Omental fat pad (tissue), 4 donors: ENCODE data around the gene ITPR2. TPM values are rescaled to one million over a fixed set of nuclear protein-coding genes. Genes with fewer than 3 reads are reported as not detected.
"Not testable (repeated sequence)": the region's sequence is repeated elsewhere in the genome, so short reads cannot be mapped to it uniquely, and the experiment has no call there.

ENCODE experiments used
- ATAC-seq: fragments of 150-250 bp; one replicate; pipeline ENCODE4 v1.9.1; 2016; ENCODE audit warnings: mild to moderate bottlenecking, moderate library complexity; ENCODE audit not compliant: low FRiP score
- DNase-seq: peaks from one replicate; pipeline ENCODE4 v3.0.0-alpha.2; 2019; ENCODE audit warnings: low spot score
- CTCF ChIP-seq, 3 donors: fragments of 450-650 bp; IDR thresholded peaks; one replicate each; pipeline ENCODE4 v1.5.1; 2016 to 2017; ENCODE audit warnings: antibody characterized with exemption in 3 of 3, mild to moderate bottlenecking in 3 of 3, moderate library complexity in 2 of 3
- total RNA-seq, 4 donors: library from RNA; depleted of rRNA; stranded (reverse); fragments of >200 nt; gene quantifications; one replicate each; pipeline ENCODE4 v1.1.0, GENCODE V29; 2016

ITPR2 gene
- total RNA-seq, 4 donors from 2014 or later, result 39.0 to 62.9 (median 47.4) TPM

DNA sequence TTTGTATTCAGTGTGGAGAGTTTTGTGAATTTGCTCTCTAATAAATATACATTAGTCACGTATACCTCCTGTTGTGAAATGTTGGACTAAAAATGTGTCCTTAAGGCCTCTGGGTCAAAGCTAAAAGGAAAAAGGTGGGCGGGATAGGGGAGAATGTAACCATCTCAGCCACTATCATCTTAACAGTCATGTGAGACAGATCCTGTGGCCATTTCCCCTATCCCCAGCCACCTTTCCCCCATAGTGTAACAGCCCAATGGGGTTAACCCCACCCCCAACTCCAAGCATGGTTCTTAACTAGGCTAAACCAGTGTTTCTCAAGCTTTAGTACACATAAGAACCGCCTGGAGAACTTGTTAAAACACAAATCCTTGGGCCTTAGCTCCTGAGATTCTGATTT is 6.5 kb upstream of the ITPR2 start:
- no peak for ATAC-seq
- no peak for TF ChIP-seq CTCF (IDR thresholded peaks at IDR 0.05)
- no peak for DNase-seq

GRCh38 chr12:26838888-26839416 is 6.0 kb upstream of the ITPR2 start:
- DNase-seq (no peak), ATAC-seq (no peak)
- TF ChIP-seq CTCF (IDR thresholded peaks at IDR 0.05), result no peak

DNA sequence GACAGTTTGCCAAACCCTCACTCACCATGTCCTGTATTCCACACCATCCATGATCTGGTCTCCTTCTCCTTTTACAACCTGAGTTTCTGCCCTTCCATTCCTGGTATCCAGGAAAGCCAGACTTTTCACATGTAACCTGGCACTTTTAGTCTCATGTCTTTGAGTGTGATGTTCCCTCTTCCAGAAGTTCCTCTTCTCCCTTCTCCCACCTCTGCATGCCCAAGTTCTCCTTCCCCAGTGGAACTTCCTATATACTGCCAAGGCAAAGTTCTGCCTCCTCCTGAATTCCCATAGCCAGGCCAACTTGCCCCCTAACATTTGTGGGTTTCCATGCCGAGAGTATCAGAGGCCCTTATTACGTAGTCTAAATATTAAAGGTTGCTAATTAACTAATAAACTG is 3.2 kb upstream of the ITPR2 start:
- no peak for DNase-seq
- TF ChIP-seq CTCF (IDR thresholded peaks at IDR 0.05), result no peak
- no peak for ATAC-seq

DNA sequence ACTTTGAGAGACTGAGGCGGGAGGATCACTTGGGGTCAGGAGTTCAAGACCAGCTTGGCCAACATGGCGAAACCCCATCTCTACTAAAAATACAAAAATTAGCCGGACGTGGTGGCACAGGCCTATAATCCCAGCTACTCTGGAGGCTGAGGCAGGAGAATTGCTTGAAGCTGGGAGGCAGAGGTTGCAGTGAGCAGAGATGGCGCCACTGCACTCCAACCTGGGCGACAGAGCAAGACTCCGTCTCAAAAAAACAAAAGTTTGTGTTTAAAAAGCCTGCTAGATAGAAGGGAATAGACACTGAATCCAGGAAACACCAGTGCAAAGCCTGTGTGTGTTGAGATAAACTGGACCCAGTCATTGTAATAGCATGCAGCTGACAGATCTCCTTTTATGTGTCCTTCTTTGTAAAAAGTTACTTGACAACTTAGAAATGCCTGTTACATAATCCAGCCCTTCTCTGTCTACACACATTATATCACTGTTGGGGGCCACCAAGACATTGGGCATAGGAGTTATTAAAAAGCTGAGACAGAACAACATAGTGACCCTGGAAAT is 1.6 kb upstream of the ITPR2 start:
- not testable (repeated sequence) for ATAC-seq

GRCh38 chr12:26833743-26834490 is 923 bp upstream of the ITPR2 start:
- no peak for TF ChIP-seq CTCF (IDR thresholded peaks at IDR 0.05)
- ATAC-seq, result no peak
- no peak for DNase-seq

More for the DNA sequence above, 1.6 kb upstream of the ITPR2 start:
- DNase-seq, result not testable (repeated sequence)

DNA sequence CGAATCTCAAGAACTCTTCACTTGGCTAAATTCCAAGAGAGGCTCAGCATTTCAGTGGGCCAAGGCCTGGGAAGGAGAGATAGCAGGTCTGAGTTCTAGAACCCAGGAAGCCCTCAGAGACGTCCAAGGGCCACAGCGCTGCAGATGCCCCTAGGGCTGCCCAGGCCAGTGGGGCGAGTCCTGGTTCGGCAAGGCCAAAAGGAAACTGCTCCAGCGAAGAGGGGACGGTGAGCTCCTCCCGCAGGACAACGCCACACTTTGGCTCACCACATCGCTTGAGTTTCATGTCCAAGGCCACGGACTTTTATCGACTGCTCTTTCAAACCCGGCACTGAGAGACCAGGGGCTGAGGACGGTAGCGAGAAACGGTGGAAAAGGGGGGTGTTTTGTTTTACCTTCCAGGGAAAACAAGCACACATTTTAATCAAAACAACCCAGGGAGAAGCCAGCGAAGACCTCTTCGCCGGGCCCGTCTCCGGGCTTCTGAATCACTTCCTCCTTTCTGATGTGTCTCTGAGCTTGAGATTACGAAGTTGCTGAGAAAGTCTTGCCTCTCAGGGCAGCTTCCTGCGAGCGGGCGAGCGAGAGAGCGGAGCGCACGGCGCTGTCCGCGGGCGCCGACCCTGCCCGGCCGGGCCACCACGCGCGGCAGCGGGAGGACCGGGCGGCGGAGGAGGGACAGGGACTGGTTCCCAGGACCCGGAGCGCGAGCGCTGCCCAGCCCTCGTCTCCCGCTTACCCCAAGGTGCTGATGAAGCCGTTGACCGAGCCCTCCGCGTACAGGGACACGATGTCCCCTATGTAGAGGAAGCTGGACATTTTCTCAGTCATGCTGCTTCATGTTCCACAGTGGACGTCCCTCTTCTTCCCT is 808 bp downstream of the ITPR2 start:
- DNase-seq (no peak), ATAC-seq (peak; percentile 53)
- no peak for TF ChIP-seq CTCF (IDR thresholded peaks at IDR 0.05)
